Medulla oblongata (tissue), 1 donor: Measurements from ENCODE around the gene TPRX1.
A peak's percentile ranks its signal among the peaks of the same experiment; 100 is the strongest.
"Not testable (repeated sequence)": the region's sequence is repeated elsewhere in the genome, so short reads cannot be mapped to it uniquely, and the experiment has no call there.

Source experiments
- DNase-seq: peaks from one replicate; pipeline ENCODE4 v3.0.0-alpha.2; 2015; ENCODE audit errors: extremely low spot score

The TPRX1 gene

GRCh38 chr19:47804451-47804850, at the start of gene TPRX1:
Gene TPRX1, minus strand, starts transcription at chr19:47804551. Its CDS starts 12 bp downstream, at chr19:47804539.
- DNase-seq = not testable (repeated sequence)

GRCh38 chr19:47853003-47853402, 48.7 kb upstream of the TPRX1 start:
- no peak for DNase-seq

DNA sequence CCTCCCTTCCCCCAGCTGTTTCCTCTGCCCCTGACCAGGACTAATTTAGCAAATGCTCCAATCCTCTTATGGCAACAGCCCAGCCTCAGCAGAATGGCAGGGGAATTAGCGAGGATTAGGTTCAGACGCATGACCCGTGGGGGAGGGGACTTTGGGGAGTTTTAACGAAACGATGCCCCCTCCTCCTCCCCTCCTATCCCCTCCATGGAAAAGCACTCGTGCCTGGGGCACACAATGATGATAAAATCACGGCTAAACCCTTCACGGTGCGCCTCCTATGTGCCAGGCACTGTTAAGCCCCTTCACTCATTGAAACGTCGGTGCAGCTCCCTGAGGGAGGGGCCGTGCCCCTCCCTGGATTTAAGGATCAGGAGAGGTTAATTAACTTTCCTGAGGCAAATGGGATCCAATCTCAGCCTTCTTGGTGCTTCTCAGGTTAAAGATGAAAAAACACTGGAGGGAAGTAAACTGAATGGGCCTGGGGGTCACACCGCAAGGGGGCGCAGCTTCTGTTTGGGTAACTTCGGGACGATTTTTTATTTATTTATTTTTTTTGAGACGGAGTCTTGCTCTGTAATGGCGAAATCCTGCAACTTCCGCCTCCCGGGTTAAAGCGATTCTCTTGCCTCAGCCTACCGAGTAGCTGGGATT, 44.6 kb upstream of the TPRX1 start:
- DNase-seq = no peak

GRCh38 chr19:47848425-47848822, 44.1 kb upstream of the TPRX1 start:
- DNase-seq = no peak

GRCh38 chr19:47842941-47843340, 38.6 kb upstream of the TPRX1 start:
- no peak for DNase-seq

GRCh38 chr19:47839913-47840312, 35.6 kb upstream of the TPRX1 start:
- no peak for DNase-seq

DNA sequence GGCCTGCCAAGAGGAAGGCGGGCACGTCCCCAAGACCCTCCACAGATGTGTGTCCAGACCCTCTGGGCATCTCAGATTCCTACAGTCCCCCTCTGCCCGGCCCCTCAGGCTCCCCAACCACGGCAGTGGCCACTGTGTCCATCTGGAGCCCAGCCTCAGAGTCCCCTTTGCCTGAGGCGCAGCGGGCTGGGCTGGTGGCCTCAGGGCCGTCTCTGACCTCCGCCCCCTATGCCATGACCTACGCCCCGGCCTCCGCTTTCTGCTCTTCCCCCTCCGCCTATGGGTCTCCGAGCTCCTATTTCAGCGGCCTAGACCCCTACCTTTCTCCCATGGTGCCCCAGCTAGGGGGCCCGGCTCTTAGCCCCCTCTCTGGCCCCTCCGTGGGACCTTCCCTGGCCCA, 35.1 kb upstream of the TPRX1 start:
- no peak for DNase-seq

DNA sequence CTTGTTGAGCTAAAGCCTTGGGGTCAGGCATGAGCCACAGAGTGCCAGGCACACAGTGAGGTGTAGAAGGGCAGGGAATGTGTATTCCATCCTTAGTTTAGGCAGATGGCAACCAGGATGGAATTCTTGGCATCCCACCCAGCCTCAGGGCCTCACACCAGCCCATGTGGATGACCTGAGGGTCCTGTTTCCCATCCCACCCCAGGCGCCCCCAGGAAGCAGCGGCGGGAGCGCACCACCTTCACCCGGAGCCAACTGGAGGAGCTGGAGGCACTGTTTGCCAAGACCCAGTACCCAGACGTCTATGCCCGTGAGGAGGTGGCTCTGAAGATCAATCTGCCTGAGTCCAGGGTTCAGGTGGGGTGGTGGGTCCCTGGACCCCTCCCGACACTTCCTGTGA, 31.7 kb upstream of the TPRX1 start:
- no peak for DNase-seq

DNA sequence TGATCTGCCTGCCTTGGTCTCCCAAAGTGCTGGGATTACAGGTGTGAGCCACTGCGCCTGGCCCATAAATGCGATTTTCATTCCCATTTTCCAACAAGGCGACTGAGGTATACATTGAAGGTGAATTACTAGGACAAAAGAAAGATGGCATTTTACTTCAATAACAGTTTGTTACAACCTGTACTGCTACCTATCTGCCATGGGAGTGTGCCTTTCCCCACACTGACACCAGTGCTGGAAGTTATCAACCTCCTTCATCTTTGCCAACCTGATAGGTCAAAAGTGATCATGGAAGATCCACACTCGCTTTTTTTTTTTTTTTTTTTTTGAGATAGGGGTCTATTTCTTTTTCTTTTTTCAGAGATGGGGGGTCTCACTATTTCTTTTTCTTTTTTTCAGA, 28.4 kb upstream of the TPRX1 start:
- no peak for DNase-seq

GRCh38 chr19:47826800-47827199, 22.4 kb upstream of the TPRX1 start:
- DNase-seq = no peak

DNA sequence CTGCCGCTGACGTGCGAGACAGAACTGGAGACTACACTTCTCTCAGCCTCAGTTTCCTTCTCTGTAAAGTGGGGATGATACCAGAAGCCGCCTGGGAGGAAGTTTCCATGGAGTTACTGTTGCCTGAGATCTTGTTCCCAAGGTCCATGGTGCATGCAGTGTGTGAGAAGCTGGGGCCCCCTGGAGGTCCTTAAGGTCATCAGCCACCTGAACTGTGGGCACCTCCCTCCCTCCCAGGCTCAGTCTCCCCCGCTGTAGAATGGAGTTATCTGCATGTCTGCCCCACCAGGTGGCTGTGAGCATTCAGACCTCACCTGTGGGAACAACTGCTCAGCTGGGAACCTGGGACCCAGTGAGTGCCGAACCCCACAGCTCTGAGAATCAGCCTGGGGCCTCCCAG, 20.0 kb upstream of the TPRX1 start:
- no peak for DNase-seq

DNA sequence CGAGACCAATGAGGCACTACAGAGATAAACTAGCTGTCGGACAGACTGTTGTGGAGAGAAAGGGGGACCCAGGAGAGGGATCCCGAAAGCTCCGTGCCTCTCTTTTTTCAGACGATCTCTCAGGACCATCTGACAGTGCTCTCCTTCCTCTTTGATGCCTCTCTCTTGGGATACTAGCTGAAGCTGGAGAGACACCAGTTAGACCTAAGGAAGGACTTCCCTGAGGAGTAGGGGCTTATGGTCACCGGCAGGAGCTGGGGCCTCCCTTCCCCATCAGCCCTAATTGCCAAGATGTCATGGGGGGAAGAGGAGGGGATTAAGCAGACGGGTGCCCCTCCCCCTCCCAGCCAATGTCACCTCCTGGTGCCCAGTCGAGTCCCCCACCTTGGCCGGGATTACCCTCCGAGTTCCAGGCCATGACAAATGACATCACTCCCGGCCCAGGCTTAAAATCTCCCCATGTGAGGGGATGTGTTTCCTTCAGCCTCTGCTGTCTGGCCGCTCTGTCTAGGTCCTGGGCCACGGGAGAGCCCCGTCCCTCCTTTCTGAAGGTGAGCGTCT, 17.2 kb upstream of the TPRX1 start, which contains the start of gene CRX:
Gene CRX (plus strand): TSS at position 478 of the 561 bp plus-strand sequence. CDS start 12,507 bp downstream, outside the sequence.
- no peak for DNase-seq

DNA sequence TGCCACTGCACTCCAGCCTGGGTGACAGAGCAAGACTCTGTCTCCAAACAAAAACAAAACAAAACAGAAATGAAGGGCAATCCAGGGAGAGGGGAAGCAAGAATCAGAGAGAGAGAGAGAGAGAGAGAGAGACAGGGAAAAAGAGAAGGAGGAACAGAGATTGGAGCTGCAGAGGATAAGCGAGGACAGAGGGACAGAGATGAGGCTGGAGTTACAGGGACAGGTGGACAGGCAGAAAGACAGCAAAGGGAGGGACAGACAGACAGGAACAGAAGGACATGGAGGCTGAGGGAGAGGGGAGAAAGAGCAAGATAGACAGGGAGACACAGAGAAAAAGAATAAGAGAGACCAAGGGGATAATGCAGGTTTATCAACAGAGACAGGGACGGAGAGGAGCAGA, 16.1 kb upstream of the TPRX1 start:
- no peak for DNase-seq

DNA sequence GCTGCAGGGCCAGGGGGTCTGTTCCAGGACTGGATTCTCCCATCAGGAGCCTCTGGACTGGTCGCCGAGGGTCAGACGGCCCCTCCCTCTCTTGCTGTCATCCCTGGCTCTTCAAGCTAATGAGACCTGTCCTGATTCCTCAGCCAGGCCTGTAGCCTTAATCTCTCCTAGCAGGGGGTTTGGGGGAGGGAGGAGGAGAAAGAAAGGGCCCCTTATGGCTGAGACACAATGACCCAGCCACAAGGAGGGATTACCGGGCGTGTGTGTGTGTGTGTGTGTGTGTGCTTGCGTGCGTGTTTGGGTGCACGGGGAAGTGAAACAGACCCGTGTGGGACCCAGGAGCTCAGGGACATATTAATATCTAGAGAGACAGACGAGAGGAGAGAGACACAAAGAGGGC, 15.5 kb upstream of the TPRX1 start:
- DNase-seq = no peak

DNA sequence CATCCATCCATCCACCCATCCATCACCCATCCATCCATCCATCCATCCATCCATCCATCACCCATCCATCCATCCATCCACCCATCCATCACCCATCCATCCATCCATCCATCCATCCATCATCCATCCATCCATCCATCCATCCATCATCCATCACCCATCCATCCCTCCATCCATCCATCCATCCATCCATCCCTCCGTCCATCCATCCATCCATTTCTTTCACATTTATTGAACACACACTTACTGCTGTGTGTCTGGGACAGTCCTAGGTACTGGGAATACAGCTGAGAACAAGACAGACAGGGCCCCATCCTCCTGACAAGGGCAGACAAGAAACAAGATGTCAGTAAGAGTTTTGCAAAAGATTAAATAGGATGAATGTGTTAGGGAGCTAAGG, 13.9 kb upstream of the TPRX1 start:
- DNase-seq = not testable (repeated sequence)

GRCh38 chr19:47816270-47816669, 11.9 kb upstream of the TPRX1 start:
- DNase-seq = not testable (repeated sequence)

- no peak for DNase-seq
Measured at GRCh38 chr19:47813995-47814328, 9.6 kb upstream of the TPRX1 start.

GRCh38 chr19:47813304-47813994, 9.1 kb upstream of the TPRX1 start:
- DNase-seq = peak; percentile 30

DNA sequence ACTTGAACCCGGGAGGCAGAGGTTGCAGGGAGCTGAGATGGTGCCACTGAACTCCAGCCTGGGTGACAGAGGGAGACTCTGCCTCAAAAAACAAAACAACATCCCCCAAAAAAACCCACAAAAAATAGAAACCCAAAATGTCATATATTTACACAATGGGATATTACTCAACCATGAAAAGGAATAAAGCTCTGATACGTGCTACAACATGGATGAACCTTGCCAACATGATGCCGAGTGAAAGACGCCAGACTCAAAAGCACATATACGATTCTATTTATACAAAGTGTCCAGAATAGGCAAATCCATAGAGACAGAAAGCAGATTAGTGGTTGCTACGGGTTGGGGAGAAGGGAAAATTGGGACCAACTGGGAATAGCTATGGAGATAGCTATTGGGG, 2.1 kb upstream of the TPRX1 start:
- DNase-seq = no peak

DNA sequence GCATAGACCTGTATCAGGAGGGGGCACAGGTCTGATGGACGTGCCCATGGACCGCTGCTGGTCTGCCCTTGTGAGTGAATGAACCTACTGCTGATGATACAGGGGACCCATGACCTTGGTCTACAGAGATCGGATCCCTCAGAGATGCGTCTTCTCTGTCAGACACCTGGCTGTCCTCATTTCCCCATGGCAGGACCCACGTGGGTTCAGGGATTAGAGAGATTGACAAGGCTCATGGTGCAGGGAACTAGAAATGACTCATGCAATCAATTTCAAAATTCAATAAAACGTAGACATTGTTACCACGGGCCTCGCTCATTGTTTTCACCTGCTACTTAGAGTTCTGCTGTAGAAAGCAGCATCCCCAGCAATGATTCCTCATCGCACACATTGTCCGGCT, 962 bp upstream of the TPRX1 start:
- no peak for DNase-seq

DNA sequence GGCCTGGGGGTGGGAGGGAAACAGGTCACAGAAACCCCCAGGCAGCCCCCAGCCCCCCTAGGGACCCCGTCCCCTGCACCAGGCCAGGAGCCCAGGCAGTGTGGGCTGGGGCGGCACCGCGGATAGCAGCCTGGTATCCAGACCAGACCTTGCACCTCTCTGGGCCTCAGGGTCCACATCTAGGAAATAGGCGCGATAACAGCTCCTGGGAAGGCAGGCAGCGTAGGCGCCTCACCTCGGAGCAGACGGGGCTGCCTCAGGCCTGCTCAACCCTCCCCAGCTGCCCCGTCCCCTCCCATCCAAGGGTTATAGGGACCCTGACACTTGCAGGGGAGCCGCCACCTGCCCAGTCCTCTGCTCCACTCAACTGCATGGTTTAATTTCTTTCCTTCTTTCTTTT, 680 bp downstream of the TPRX1 start:
- not testable (repeated sequence) for DNase-seq

DNA sequence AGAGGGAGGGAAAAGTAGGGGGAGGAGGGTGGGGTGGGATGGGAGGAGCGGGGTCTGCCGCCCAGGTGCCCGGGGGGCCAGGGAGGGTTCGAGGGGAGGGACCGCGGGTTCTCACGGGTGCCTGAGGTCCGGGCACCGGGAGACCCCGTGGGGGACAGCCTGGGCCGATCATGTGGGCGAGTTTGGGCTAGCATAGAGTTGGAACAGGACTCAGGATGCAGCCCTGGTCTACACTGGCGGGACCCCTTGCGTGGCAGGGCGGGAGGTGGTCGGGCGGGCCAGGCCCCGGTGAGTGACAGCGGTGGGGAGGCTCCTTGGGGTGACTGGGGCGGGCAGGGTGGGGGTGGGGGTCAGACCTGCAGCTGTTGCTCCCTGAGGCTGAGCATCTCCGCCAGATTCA, 1.2 kb downstream of the TPRX1 start:
- DNase-seq = not testable (repeated sequence)

DNA sequence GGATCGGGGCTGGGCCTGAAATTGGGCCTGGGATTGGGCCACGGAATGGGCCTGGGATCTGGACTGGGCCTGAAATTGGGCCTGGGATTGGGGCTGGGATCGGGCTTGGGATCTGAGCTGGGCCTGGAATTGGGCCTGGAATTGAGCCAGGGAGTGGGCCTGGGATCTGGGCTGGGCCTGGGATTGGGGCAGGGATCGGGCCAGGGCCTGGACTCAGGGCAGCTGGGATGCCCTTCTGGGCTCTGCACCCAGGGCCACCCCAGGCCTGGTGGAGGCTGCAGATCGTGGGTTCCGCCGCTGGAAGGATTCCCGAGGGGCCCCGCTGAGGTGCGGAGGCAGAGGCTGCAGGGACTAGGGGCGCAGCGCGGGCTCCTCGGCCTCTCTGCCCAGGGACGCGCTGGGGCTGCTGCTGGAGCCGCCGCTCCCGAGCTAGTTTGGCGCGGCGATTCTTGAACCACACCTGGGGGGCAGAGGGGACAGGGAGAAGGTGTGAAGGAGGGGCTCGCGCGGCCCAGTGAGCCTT, 1.8 kb downstream of the TPRX1 start:
- no peak for DNase-seq
